Endothelial cell of umbilical vein (primary cell): ENCODE measurements around the gene FILIP1L. TPM values are rescaled to one million over a fixed set of nuclear protein-coding genes. Genes with fewer than 3 reads are reported as not detected.

Experiments
- BruUV-seq: library from RNA; stranded (reverse); fragments of 400-500 nt; replicated peaks from 2 replicates; lab custom pipeline; 2021; lab: Mats Ljungman, UMichigan
- CTCF ChIA-PET: fragments of 300-600, 350-600 bp; sonication (Branson Sonifier 250); formaldehyde crosslinking; loops from one replicate; lab custom pipeline; 2021; ENCODE audit warnings: antibody characterized with exemption, inconsistent platforms; lab: Charles Lee
- POLR2A ChIA-PET: fragments of 300-600, 350-600 bp; sonication (Branson Sonifier 250); formaldehyde crosslinking; loops from one replicate; lab custom pipeline; 2021; ENCODE audit warnings: antibody characterized with exemption, inconsistent platforms; lab: Charles Lee
- DNase-seq: peaks from one replicate; pipeline ENCODE4 v3.0.0-alpha.2; 2011; ENCODE audit warnings: low read depth, low spot score
- FAIRE-seq: peaks from 2 replicates; lab custom pipeline; 2011; peaks lifted over from hg19 to GRCh38; lab: Jason Lieb, UNC
- H2AFZ ChIP-seq: 2 replicates; pipeline ENCODE4 v1.6.0; 2012; ENCODE audit warnings: low read depth, low read length, control low read depth, inconsistent platforms
- H3K27ac ChIP-seq: 2 replicates; pipeline ENCODE4 v1.5.1; 2011; ENCODE audit warnings: low read depth, mild to moderate bottlenecking, control low read depth, low read length, moderate library complexity; ENCODE audit not compliant: insufficient read depth
- H3K27me3 ChIP-seq, 2 experiments: 2 replicates each; pipeline versions ENCODE4 v1.6.0 to v1.6.1; 2011; ENCODE audit warnings: low read length in 2 of 2, mixed read lengths in 1 of 2; ENCODE audit not compliant: control insufficient read depth in 2 of 2, insufficient read depth in 2 of 2
- H3K36me3 ChIP-seq, 2 experiments: 2 replicates in 1 of 2; 3 replicates in 1 of 2; pipeline ENCODE4 v1.5.1; 2011; ENCODE audit warnings: low read length in 2 of 2, mild to moderate bottlenecking in 1 of 2, moderate library complexity in 1 of 2; ENCODE audit not compliant: control insufficient read depth in 2 of 2, insufficient read depth in 2 of 2; ENCODE audit errors: extremely low read depth in 1 of 2
- H3K4me1 ChIP-seq: 3 replicates; pipeline ENCODE4 v1.5.1; 2011; ENCODE audit warnings: mild to moderate bottlenecking, low read length; ENCODE audit not compliant: control insufficient read depth, insufficient read depth; ENCODE audit errors: extremely low read depth
- H3K4me2 ChIP-seq: 2 replicates; pipeline ENCODE4 v1.6.1; 2011; ENCODE audit warnings: low read length, control low read depth, mixed read lengths; ENCODE audit not compliant: insufficient read depth
- H3K4me3 ChIP-seq, 3 experiments: fragments of 200-600 bp in 1 of 3; sonication (generic), shearing (Covaris generic) in 1 of 3; replicated peaks in 1 of 3; 2 replicates each; pipeline ENCODE4 v1.5.1; 2011 to 2016; ENCODE audit warnings: control low read depth in 3 of 3, low read length in 3 of 3, mild to moderate bottlenecking in 2 of 3, inconsistent platforms in 1 of 3, low read depth in 1 of 3, moderate library complexity in 1 of 3; ENCODE audit not compliant: insufficient read depth in 1 of 3
- H3K79me2 ChIP-seq: 2 replicates; pipeline ENCODE4 v1.6.0; 2012; ENCODE audit warnings: low read length, inconsistent platforms; ENCODE audit not compliant: control insufficient read depth, insufficient read depth
- H3K9ac ChIP-seq: replicated peaks from 2 replicates; pipeline ENCODE3; 2011; ENCODE audit warnings: low read length, control low read depth; ENCODE audit not compliant: insufficient read depth; ENCODE audit errors: extremely low read depth
- H3K9me1 ChIP-seq: replicated peaks from 3 replicates; pipeline ENCODE4 v1.6.0; 2011; ENCODE audit warnings: mild to moderate bottlenecking, low read length; ENCODE audit not compliant: control insufficient read depth, insufficient read depth; ENCODE audit errors: extremely low read depth
- H3K9me3 ChIP-seq: replicated peaks from 2 replicates; pipeline ENCODE4 v1.5.1; 2012; ENCODE audit warnings: low read length, inconsistent platforms; ENCODE audit not compliant: control insufficient read depth, insufficient read depth
- H4K20me1 ChIP-seq: replicated peaks from 2 replicates; pipeline ENCODE3; 2011; ENCODE audit warnings: mild to moderate bottlenecking, low read length; ENCODE audit not compliant: control insufficient read depth, insufficient read depth; ENCODE audit errors: extremely low read depth
- EZH2 ChIP-seq: IDR thresholded peaks from 2 replicates; pipeline ENCODE4 v1.6.1; 2012; ENCODE audit warnings: borderline replicate concordance, low read depth, mild to moderate bottlenecking, moderate library complexity, low read length, inconsistent platforms; ENCODE audit not compliant: severe bottlenecking
- FOS ChIP-seq: IDR thresholded peaks from 2 replicates; pipeline ENCODE4 v1.6.1; 2011; ENCODE audit warnings: mild to moderate bottlenecking, low read length, moderate library complexity, borderline replicate concordance; ENCODE audit not compliant: insufficient read depth
- GATA2 ChIP-seq: IDR thresholded peaks from 2 replicates; pipeline ENCODE4 v1.7.0; 2011; ENCODE audit warnings: low read depth, mild to moderate bottlenecking, moderate library complexity, mixed read lengths, low read length; ENCODE audit not compliant: insufficient read length, insufficient read depth
- JUN ChIP-seq: IDR thresholded peaks from 2 replicates; pipeline ENCODE4 v1.6.1; 2011; ENCODE audit warnings: borderline replicate concordance, low read depth; ENCODE audit not compliant: insufficient read length, insufficient read depth
- MYC ChIP-seq: IDR thresholded peaks from one replicate; pipeline ENCODE4 v1.6.1; 2011; ENCODE audit warnings: mild to moderate bottlenecking, low read depth, low read length
- POLR2A ChIP-seq: IDR thresholded peaks from 2 replicates; pipeline ENCODE4 v1.6.1; 2012; ENCODE audit warnings: low read depth, mild to moderate bottlenecking, control low read depth, low read length
- POLR2AphosphoS5 ChIP-seq: IDR thresholded peaks from 2 replicates; pipeline ENCODE4 v1.6.1; 2012; ENCODE audit warnings: low read depth, mild to moderate bottlenecking, control low read depth, low read length, moderate library complexity; ENCODE audit not compliant: insufficient read depth
- dilution Hi-C: fragments of 300-500 bp; cut with MboI; formaldehyde crosslinking; loops from one replicate; pipeline ENCODE4 v1.15.0; 2019; ENCODE audit warnings: low sequenced_read_pairs; ENCODE audit not compliant: extremely low pct_ligation_motif_present
- intact Hi-C: fragments of 100-400 bp; cut with micrococcal nuclease; formaldehyde crosslinking; loops from one replicate; pipeline ENCODE4 v1.10.0; 2022
- polyA plus RNA-seq, 4 experiments: library from polyadenylated mRNA; depleted of rRNA in 3 of 4; stranded (reverse) in 3 of 4; unstranded in 1 of 4; fragments of >200 nt; gene quantifications; 2 replicates each; pipeline versions ENCODE4 v1.2.1 to v1.2.3, GENCODE V29; 2011 to 2012; ENCODE audit warnings: missing spikeins in 1 of 4
- total RNA-seq: library from RNA; stranded (reverse); gene quantifications from 2 replicates; pipeline ENCODE4 v1.2.3, GENCODE V29; 2021
- TF ChIP-seq, protein P1 (sequence below), 2 donors: IDR thresholded peaks; 1 replicate in 1 of 2; 2 replicates in 1 of 2; pipeline ENCODE4 v1.5.1; 2011; ENCODE audit warnings: low read length in 2 of 2, mild to moderate bottlenecking in 2 of 2, moderate library complexity in 2 of 2, control low read depth in 1 of 2, inconsistent platforms in 1 of 2, low read depth in 1 of 2; ENCODE audit not compliant: insufficient read depth in 1 of 2; ENCODE audit errors: extremely low read depth in 1 of 2
- TF ChIP-seq, protein P2 (sequence below): IDR thresholded peaks from 2 replicates; pipeline ENCODE4 v1.6.1; 2011; ENCODE audit not compliant: insufficient read depth, insufficient read length

The FILIP1L gene
- total and polyA plus RNA-seq, 2 donors (not counting 3 experiments of a cell fraction or from before 2014, with no cell fraction given), result 26.0 to 29.9 TPM

DNA sequence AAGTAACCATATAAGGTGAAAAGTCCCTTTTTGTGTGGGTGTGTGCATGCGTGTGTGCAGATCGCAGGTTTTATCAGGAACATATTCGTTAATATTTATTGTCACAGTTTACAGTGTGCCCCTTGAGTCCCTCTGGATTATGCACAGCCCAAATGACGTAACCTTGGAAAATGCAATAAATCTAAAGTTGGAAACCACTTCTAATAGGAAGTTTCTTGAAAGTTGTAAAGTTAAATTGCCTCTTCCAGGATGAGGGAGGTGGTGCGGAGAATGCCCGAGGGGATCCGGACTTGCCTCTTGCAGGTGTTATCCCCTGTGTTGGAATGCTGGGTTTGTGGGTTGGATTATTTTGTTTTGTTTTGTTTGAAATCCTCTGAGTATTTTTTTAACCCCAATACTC lies 153.4 kb downstream of the FILIP1L start:
- Histone ChIP-seq H3K9me1 (no peaks in the 10 kb centered on the region), H3K27me3 (no peaks in the 10 kb centered on the region), H3K4me3 (no peak overlapping the region), H3K4me2 (no peak overlapping the region), H3K79me2 (no peaks in the 10 kb centered on the region), H3K4me1 (peaks cover 8% of the 10 kb centered on the region), H4K20me1 (no peaks in the 10 kb centered on the region), H3K9ac (no peak overlapping the region), H2AFZ (no peak overlapping the region), H3K27ac (no peak overlapping the region), H3K9me3 (no peaks in the 10 kb centered on the region), H3K36me3 (no peaks in the 10 kb centered on the region)
- peak; percentile 12 for FAIRE-seq
- dilution Hi-C loops, result no loop called here
- CTCF ChIA-PET, result interaction anchor here (1.2 kb wide), 1 partner anchor 10 kb away, joined by 4 read pairs; no protein-coding TSS in a partner anchor
- POLR2A ChIA-PET, result no interaction called here
- BruUV-seq, result no TSS peak
- TF ChIP-seq EZH2 (no peak), JUN (no peak), POLR2A (no peak)
- peak; percentile 16 for DNase-seq
- intact Hi-C loops, result no loop called here

DNA sequence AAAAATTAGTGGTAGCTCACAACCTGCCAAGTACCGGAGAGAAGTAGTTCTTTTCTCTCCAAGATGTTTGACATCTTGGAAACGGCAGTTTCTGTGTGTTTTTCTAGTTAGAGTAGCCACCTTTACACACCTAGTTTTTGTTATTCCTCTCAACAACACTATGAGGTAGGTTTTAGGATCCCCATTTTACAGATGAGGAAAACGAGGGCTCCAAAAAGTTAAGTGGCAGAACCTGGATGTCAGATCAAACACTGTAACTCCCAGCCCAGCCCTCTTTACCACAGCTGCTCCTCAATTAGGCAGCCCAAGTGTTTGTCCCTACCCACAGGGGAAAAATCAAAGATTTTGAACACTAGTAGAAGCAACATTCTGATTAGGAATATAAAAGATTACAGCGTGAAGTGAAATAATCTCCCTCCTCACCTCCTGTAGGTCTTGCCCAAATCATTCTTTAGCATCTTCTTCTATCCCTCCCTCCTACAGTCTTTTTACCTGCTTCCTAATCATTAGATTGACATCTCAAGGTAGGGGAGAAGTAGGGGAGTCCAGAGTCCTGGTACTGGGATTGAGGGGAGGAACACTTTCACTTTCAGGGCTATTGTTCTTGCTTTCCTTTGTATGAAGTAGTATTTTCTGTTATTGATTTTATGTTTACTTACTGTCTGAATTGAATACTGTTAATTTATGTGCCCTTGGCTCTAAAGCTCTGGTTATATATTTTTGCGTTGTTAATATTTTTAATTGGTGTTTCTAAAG lies 154.0 kb downstream of the FILIP1L start:
- dilution Hi-C loops, result no loop called here
- peaks cover 8% of the 10 kb centered on the region for H3K4me1 ChIP-seq

More for the DNA sequence above, 154.0 kb downstream of the FILIP1L start:
- ChIA-PET POLR2A (no interaction called here), CTCF (interaction anchor here (1.2 kb wide), 1 partner anchor 10 kb away, joined by 4 read pairs; no protein-coding TSS in a partner anchor)
- intact Hi-C loops, result no loop called here
- BruUV-seq, result no TSS peak
- no peak overlapping the region for H2AFZ ChIP-seq
- no peaks in the 10 kb centered on the region for H3K9me1 ChIP-seq
- no peak overlapping the region for H3K9ac ChIP-seq
- TF ChIP-seq FOS (no peak), POLR2AphosphoS5 (no peak), EZH2 (no peak), POLR2A (no peak), JUN (no peak), GATA2 (no peak), MYC (no peak)
- TF ChIP-seq, protein P1, sequence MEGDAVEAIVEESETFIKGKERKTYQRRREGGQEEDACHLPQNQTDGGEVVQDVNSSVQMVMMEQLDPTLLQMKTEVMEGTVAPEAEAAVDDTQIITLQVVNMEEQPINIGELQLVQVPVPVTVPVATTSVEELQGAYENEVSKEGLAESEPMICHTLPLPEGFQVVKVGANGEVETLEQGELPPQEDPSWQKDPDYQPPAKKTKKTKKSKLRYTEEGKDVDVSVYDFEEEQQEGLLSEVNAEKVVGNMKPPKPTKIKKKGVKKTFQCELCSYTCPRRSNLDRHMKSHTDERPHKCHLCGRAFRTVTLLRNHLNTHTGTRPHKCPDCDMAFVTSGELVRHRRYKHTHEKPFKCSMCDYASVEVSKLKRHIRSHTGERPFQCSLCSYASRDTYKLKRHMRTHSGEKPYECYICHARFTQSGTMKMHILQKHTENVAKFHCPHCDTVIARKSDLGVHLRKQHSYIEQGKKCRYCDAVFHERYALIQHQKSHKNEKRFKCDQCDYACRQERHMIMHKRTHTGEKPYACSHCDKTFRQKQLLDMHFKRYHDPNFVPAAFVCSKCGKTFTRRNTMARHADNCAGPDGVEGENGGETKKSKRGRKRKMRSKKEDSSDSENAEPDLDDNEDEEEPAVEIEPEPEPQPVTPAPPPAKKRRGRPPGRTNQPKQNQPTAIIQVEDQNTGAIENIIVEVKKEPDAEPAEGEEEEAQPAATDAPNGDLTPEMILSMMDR (IDR thresholded peaks at IDR 0.05; ENCODE audit: extremely low read depth in 1 of 2, insufficient read depth in 1 of 2, low read depth in 1 of 2, low read length in 2 of 2), result no peak
- TF ChIP-seq, protein P2, sequence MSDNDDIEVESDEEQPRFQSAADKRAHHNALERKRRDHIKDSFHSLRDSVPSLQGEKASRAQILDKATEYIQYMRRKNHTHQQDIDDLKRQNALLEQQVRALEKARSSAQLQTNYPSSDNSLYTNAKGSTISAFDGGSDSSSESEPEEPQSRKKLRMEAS, result no peak
- no peak overlapping the region for H3K27ac ChIP-seq
- H3K4me2 ChIP-seq, result no peak overlapping the region
- H3K36me3 ChIP-seq, result no peaks in the 10 kb centered on the region
- no peaks in the 10 kb centered on the region for H3K27me3 ChIP-seq
- H3K4me3 ChIP-seq, result no peak overlapping the region
- no peaks in the 10 kb centered on the region for H3K9me3 ChIP-seq
- DNase-seq (no peak), FAIRE-seq (no peak)
- H4K20me1 ChIP-seq, result no peaks in the 10 kb centered on the region
- no peaks in the 10 kb centered on the region for H3K79me2 ChIP-seq
